A673 (cell line): Measurements from ENCODE around the gene TMEM156. TPM values are rescaled to one million over a fixed set of nuclear protein-coding genes. Genes with fewer than 3 reads are reported as not detected.
A peak's percentile ranks its signal among the peaks of the same experiment; 100 is the strongest.

Source experiments
- BruUV-seq: library from RNA; stranded (reverse); fragments of 400-500 nt; replicated peaks from 2 replicates; lab custom pipeline; 2021; lab: Mats Ljungman, UMichigan
- CTCF ChIA-PET: fragments of 300-600 bp; sonication (Branson Sonifier 250); formaldehyde crosslinking; loops from one replicate; lab custom pipeline; 2022; ENCODE audit warnings: antibody characterized with exemption; lab: Charles Lee
- POLR2A ChIA-PET: fragments of 300-600 bp; sonication (Branson Sonifier 250); formaldehyde crosslinking; loops from one replicate; lab custom pipeline; 2022; ENCODE audit warnings: antibody characterized with exemption; ENCODE audit not compliant: low non-redundant PET; lab: Charles Lee
- DNase-seq: peaks from one replicate; pipeline ENCODE4 v3.0.0-alpha.2; 2015; ENCODE audit warnings: low spot score
- H3K27ac ChIP-seq: fragments of 200-600 bp; sonication (generic); 2 replicates; pipeline ENCODE4 v1.5.1; 2016; ENCODE audit warnings: mixed run types, low read depth, mild to moderate bottlenecking, mixed read lengths, antibody characterized with exemption, low read length; ENCODE audit not compliant: poor library complexity, severe bottlenecking
- H3K27me3 ChIP-seq: fragments of 200-600 bp; sonication (generic); replicated peaks from 2 replicates; pipeline ENCODE4 v1.6.1; 2017; ENCODE audit warnings: mixed run types, low read depth, mild to moderate bottlenecking, mixed read lengths, antibody characterized with exemption, low read length; ENCODE audit not compliant: insufficient read depth, poor library complexity
- H3K36me3 ChIP-seq: fragments of 200-600 bp; sonication (generic); 2 replicates; pipeline ENCODE4 v1.6.1; 2016; ENCODE audit warnings: mixed run types, mild to moderate bottlenecking, mixed read lengths, antibody characterized with exemption, low read length; ENCODE audit not compliant: insufficient read depth, poor library complexity, severe bottlenecking
- H3K4me1 ChIP-seq: fragments of 200-600 bp; sonication (generic); 2 replicates; pipeline ENCODE4 v1.6.1; 2017; ENCODE audit warnings: mixed run types, mild to moderate bottlenecking, mixed read lengths, antibody characterized with exemption, low read length; ENCODE audit not compliant: insufficient read depth, poor library complexity, severe bottlenecking
- H3K4me3 ChIP-seq: fragments of 200-600 bp; sonication (generic); 2 replicates; pipeline ENCODE4 v1.5.1; 2016; ENCODE audit warnings: low read depth, mixed run types, mild to moderate bottlenecking, mixed read lengths, low read length; ENCODE audit not compliant: poor library complexity, severe bottlenecking
- H3K9me3 ChIP-seq: fragments of 200-600 bp; sonication (generic); 2 replicates; pipeline ENCODE4 v1.6.1; 2016; ENCODE audit warnings: mixed run types, low read depth, mild to moderate bottlenecking, mixed read lengths, antibody characterized with exemption, low read length; ENCODE audit not compliant: poor library complexity, severe bottlenecking
- CTCF ChIP-seq: fragments of 300-800, 200-600 bp; sonication (generic); conservative IDR thresholded peaks from 2 replicates; pipeline ENCODE4 v1.5.1; 2017; ENCODE audit warnings: low read depth, mild to moderate bottlenecking, antibody characterized with exemption, low read length, moderate library complexity, mixed read lengths
- EZH2 ChIP-seq: fragments of 200-600 bp; sonication (generic); IDR thresholded peaks from 2 replicates; pipeline ENCODE4 v1.6.1; 2017; ENCODE audit warnings: borderline replicate concordance, low read depth, mild to moderate bottlenecking, mixed read lengths, antibody characterized with exemption, low read length; ENCODE audit not compliant: poor library complexity, severe bottlenecking
- intact Hi-C: fragments of 100-400 bp; cut with micrococcal nuclease; formaldehyde crosslinking; loops from one replicate; pipeline ENCODE4 v1.10.0; 2022; ENCODE audit not compliant: unreplicated experiment
- total RNA-seq: library from RNA; stranded (reverse); gene quantifications from 2 replicates; pipeline ENCODE4 v1.2.3, GENCODE V29; 2021

Gene TMEM156
- total RNA-seq, 1 experiment from 2014 or later = not detected

GRCh38 chr4:39048311-39048710 is 16.1 kb upstream of the TMEM156 start:
- H3K27ac ChIP-seq = no peak overlapping the region
- H3K36me3 ChIP-seq = no peaks in the 10 kb centered on the region
- TF ChIP-seq EZH2 (no peak), CTCF (no peak)
- POLR2A ChIA-PET = no interaction called here
- H3K4me1 ChIP-seq = peaks cover 15% of the 10 kb centered on the region
- intact Hi-C loops = no loop called here
- no peaks in the 10 kb centered on the region for H3K9me3 ChIP-seq
- CTCF ChIA-PET = no interaction called here
- DNase-seq = no peak
- BruUV-seq = no TSS peak
- H3K27me3 ChIP-seq = no peaks in the 10 kb centered on the region
- H3K4me3 ChIP-seq = no peak overlapping the region

GRCh38 chr4:39047681-39048080 is 15.5 kb upstream of the TMEM156 start:
- no peak overlapping the region for H3K27ac ChIP-seq
- H3K27me3 ChIP-seq = no peaks in the 10 kb centered on the region
- H3K4me1 ChIP-seq = peaks cover 13% of the 10 kb centered on the region
- TF ChIP-seq EZH2 = no peak
- TF ChIP-seq CTCF = no peak
- POLR2A ChIA-PET = no interaction called here
- CTCF ChIA-PET = no interaction called here
- no peaks in the 10 kb centered on the region for H3K36me3 ChIP-seq
- H3K4me3 ChIP-seq = no peak overlapping the region
- intact Hi-C loops = no loop called here
- no peak for DNase-seq
- BruUV-seq = no TSS peak
- H3K9me3 ChIP-seq = no peaks in the 10 kb centered on the region

- DNase-seq = no peak
- BruUV-seq = TSS peak; percentile 49
- H3K27ac ChIP-seq = no peak overlapping the region
- no peaks in the 10 kb centered on the region for H3K9me3 ChIP-seq
- CTCF ChIA-PET = no interaction called here
- intact Hi-C loops = no loop called here
- POLR2A ChIA-PET = no interaction called here
- H3K4me1 ChIP-seq = peaks cover 13% of the 10 kb centered on the region
- TF ChIP-seq CTCF (no peak), EZH2 (no peak)
- no peaks in the 10 kb centered on the region for H3K27me3 ChIP-seq
- H3K36me3 ChIP-seq = no peaks in the 10 kb centered on the region
- no peak overlapping the region for H3K4me3 ChIP-seq
Observed at GRCh38 chr4:39046249-39046648, 14.0 kb upstream of the TMEM156 start.
